ENCODE measurements around the gene CEACAM5. TPM values are rescaled to one million over a fixed set of nuclear protein-coding genes. Genes with fewer than 3 reads are reported as not detected.

Gene CEACAM5
- total RNA-seq, 4 donors from 2014 or later: 86.4 to 374 (median 293) TPM

DNA sequence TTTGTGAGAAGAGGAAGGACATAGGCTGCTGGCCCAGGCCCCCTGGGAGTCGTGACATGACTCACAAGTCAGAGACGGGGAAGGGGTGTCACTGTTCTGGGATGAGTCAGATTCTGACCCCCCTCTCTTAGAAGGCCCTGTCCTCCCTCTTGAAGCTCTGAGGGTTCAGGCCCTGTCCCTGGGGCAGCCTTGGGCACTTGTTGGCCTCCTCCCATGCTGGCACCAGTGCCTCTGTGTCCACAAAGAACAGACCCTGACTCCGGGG lies 17.7 kb upstream of the CEACAM5 start:
- H3K4me3 ChIP-seq: no peak overlapping the region
- H3K9me3 ChIP-seq: peaks cover 0 to 8% (median 5%) of the 10 kb centered on the region in 3 donors
- H3K36me3 ChIP-seq: no peaks in the 10 kb centered on the region
- H3K27me3 ChIP-seq: peaks cover 0 to 82% (median 0%) of the 10 kb centered on the region in 4 donors
- TF ChIP-seq POLR2A (IDR thresholded peaks at IDR 0.05) (no peak), CTCF (IDR thresholded peaks at IDR 0.05) (no peak)
- 20% methylated on average over 1 of the region's 3 CpGs; no CpG with 5 or more reads in 1 of the 2 donors for WGBS, 2 donors
- no peaks in the 10 kb centered on the region for H3K4me1 ChIP-seq
- DNase-seq: no peak
- intact Hi-C loops (cut with DNase I): no loop called here
- no peak overlapping the region for H3K27ac ChIP-seq

- Histone ChIP-seq H3K4me1 (no peaks in the 10 kb centered on the region), H3K4me3 (no peak overlapping the region), H3K27me3 (peaks cover 0 to 82% (median 0%) of the 10 kb centered on the region in 4 donors), H3K9me3 (peaks cover 0 to 8% (median 5%) of the 10 kb centered on the region in 3 donors), H3K27ac (no peak overlapping the region), H3K36me3 (no peaks in the 10 kb centered on the region)
- intact Hi-C loops (cut with DNase I): no loop called here
- WGBS, 2 donors: 26 to 33% methylated on average over 19 to 20 of the region's 20 CpGs
- no peak for TF ChIP-seq POLR2A (IDR thresholded peaks at IDR 0.05)
- TF ChIP-seq CTCF (IDR thresholded peaks at IDR 0.05): peak in 5 of 6 experiments; percentile 30 to 61 (median 45)
- DNase-seq: no peak
Observed at GRCh38 chr19:41691268-41691970, 17.0 kb upstream of the CEACAM5 start.

DNA sequence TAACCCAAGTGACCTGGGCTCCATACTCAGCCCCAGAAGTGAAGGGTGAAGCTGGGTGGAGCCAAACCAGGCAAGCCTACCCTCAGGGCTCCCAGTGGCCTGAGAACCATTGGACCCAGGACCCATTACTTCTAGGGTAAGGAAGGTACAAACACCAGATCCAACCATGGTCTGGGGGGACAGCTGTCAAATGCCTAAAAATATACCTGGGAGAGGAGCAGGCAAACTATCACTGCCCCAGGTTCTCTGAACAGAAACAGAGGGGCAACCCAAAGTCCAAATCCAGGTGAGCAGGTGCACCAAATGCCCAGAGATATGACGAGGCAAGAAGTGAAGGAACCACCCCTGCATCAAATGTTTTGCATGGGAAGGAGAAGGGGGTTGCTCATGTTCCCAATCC lies 14.2 kb upstream of the CEACAM5 start:
- H3K4me3 ChIP-seq: no peak overlapping the region
- TF ChIP-seq POLR2A (IDR thresholded peaks at IDR 0.05) (no peak), CTCF (IDR thresholded peaks at IDR 0.05) (no peak)
- no peaks in the 10 kb centered on the region for H3K36me3 ChIP-seq
- no peak for DNase-seq
- no peak overlapping the region for H3K27ac ChIP-seq
- WGBS, 2 donors: 32 to 67% methylated on average over 1 of the region's 1 CpG
- peaks cover 0 to 75% (median 0%) of the 10 kb centered on the region in 4 donors for H3K27me3 ChIP-seq
- no peaks in the 10 kb centered on the region for H3K4me1 ChIP-seq
- intact Hi-C loops (cut with DNase I): no loop called here
- H3K9me3 ChIP-seq: peaks cover 0 to 8% (median 5%) of the 10 kb centered on the region in 3 donors

GRCh38 chr19:41694831-41695635 lies 13.4 kb upstream of the CEACAM5 start:
- Histone ChIP-seq H3K4me1 (no peaks in the 10 kb centered on the region), H3K36me3 (no peaks in the 10 kb centered on the region), H3K9me3 (peaks cover 0 to 8% (median 5%) of the 10 kb centered on the region in 3 donors), H3K27me3 (peaks cover 0 to 79% (median 0%) of the 10 kb centered on the region in 4 donors), H3K4me3 (no peak overlapping the region), H3K27ac (no peak overlapping the region)
- DNase-seq: no peak
- no peak for TF ChIP-seq CTCF (IDR thresholded peaks at IDR 0.05)
- no peak for TF ChIP-seq POLR2A (IDR thresholded peaks at IDR 0.05)
- intact Hi-C loops (cut with DNase I): no loop called here
- 53 to 65% methylated on average over 3 to 6 of the region's 8 CpGs for WGBS, 2 donors

DNA sequence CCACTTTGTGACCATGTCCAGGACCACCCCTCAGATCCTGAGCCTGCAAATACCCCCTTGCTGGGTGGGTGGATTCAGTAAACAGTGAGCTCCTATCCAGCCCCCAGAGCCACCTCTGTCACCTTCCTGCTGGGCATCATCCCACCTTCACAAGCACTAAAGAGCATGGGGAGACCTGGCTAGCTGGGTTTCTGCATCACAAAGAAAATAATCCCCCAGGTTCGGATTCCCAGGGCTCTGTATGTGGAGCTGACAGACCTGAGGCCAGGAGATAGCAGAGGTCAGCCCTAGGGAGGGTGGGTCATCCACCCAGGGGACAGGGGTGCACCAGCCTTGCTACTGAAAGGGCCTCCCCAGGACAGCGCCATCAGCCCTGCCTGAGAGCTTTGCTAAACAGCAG lies 12.7 kb upstream of the CEACAM5 start:
- Histone ChIP-seq H3K27me3 (peaks cover 0 to 79% (median 0%) of the 10 kb centered on the region in 4 donors), H3K27ac (no peak overlapping the region), H3K9me3 (peaks cover 0 to 8% (median 5%) of the 10 kb centered on the region in 3 donors), H3K4me1 (no peaks in the 10 kb centered on the region), H3K36me3 (no peaks in the 10 kb centered on the region), H3K4me3 (no peak overlapping the region)
- no peak for DNase-seq
- WGBS, 2 donors: 17% methylated on average over 1 of the region's 2 CpGs; no CpG with 5 or more reads in 1 of the 2 donors
- intact Hi-C loops (cut with DNase I): no loop called here
- TF ChIP-seq POLR2A (IDR thresholded peaks at IDR 0.05) (no peak), CTCF (IDR thresholded peaks at IDR 0.05) (no peak)

Data from esophagus squamous epithelium (tissue), 5 donors.